Heart left ventricle (tissue), 16 donors: Measurements from ENCODE around the gene NXNL2. TPM values are rescaled to one million over a fixed set of nuclear protein-coding genes. Genes with fewer than 3 reads are reported as not detected.

Experiments
- ATAC-seq, 4 donors: fragments of 200-7000 bp; cut with Tn5 transposase; one replicate each; pipeline ENCODE4 v1.9.1; 2020 to 2022; ENCODE audit warnings: moderate library complexity in 4 of 4, mild to moderate bottlenecking in 3 of 4, moderate number of reproducible peaks in 1 of 4
- DNase-seq, 5 donors: peaks; one replicate each; pipeline ENCODE4 v3.0.0-alpha.2; 2020
- H3K27ac ChIP-seq, 12 donors: fragments of 200-600 bp; sonication (generic) in 4 of 12; one replicate each; pipeline versions ENCODE4 v1.5.0 to v1.8.0; 2016 to 2022; ENCODE audit warnings: mild to moderate bottlenecking in 2 of 12
- H3K27me3 ChIP-seq, 9 donors: fragments of 200-600 bp; sonication (generic) in 2 of 9; one replicate each; pipeline versions ENCODE4 v1.5.1 to v1.8.0; 2016 to 2022; ENCODE audit warnings: mild to moderate bottlenecking in 3 of 9
- H3K36me3 ChIP-seq, 9 donors: fragments of 200-600 bp; sonication (generic) in 2 of 9; one replicate each; pipeline versions ENCODE4 v1.5.0 to v1.8.0; 2018 to 2022; ENCODE audit warnings: mild to moderate bottlenecking in 2 of 9
- H3K4me1 ChIP-seq, 12 donors: fragments of 200-600 bp; sonication (generic) in 4 of 12; one replicate each; pipeline versions ENCODE4 v1.5.0 to v1.8.0; 2016 to 2022; ENCODE audit warnings: mild to moderate bottlenecking in 3 of 12
- H3K4me3 ChIP-seq, 12 donors: fragments of 200-600 bp; sonication (generic) in 4 of 12; one replicate each; pipeline versions ENCODE4 v1.5.0 to v1.8.0; 2017 to 2022; ENCODE audit warnings: mild to moderate bottlenecking in 9 of 12, moderate library complexity in 4 of 12
- H3K9me3 ChIP-seq, 12 donors: fragments of 200-600 bp; sonication (generic) in 4 of 12; one replicate each; pipeline versions ENCODE4 v1.5.0 to v1.8.0; 2016 to 2022; ENCODE audit warnings: mild to moderate bottlenecking in 1 of 12
- CTCF ChIP-seq, 12 donors: fragments of 200-600 bp; sonication (generic) in 4 of 12; IDR thresholded peaks; one replicate each; pipeline versions ENCODE4 v1.5.0 to v1.8.0; 2018 to 2022; ENCODE audit warnings: antibody characterized with exemption in 12 of 12, mild to moderate bottlenecking in 5 of 12
- POLR2A ChIP-seq, 2 donors: fragments of 450-650 bp; IDR thresholded peaks; one replicate each; pipeline ENCODE4 v1.6.1; 2017; ENCODE audit warnings: antibody characterized with exemption in 2 of 2, mild to moderate bottlenecking in 2 of 2, moderate library complexity in 2 of 2
- whole genome bisulfite sequencing, 4 donors: extraction: QIAGEN DNeasy Blood & Tissue Kit in 2 of 4; methylation state at CpG; one replicate each; pipeline versions ENCODE4 v1.1.5 to v1.1.7; 2013 to 2018; 5-methylcytosine and 5-hydroxymethylcytosine counted together
- intact Hi-C, 10 donors: fragments of 100-400 bp; cut with DNase I; formaldehyde crosslinking; loops; one replicate each; pipeline versions ENCODE4 v1.11.1 to v1.14.2; 2022
- polyA plus RNA-seq, 2 donors: library from polyadenylated mRNA; stranded (reverse); fragments of 200-250 nt; gene quantifications; one replicate each; pipeline ENCODE4 v1.2.3, GENCODE V29; 2013
- total RNA-seq, 9 donors: library from RNA; depleted of rRNA in 2 of 9; stranded (reverse); fragments of >200 nt in 2 of 9; fragmentation: NEBNext Ultra II Directional in 3 of 9; extraction: Animal tissue kit (Norgen Biotek cat#: 25700) in 3 of 9; gene quantifications; one replicate each; pipeline versions ENCODE4 v1.1.0 to v1.2.4, GENCODE V29; 2016 to 2023
- donor health status: ischemic (EF 13 %, LVEDD 7.1; RV severe dilation, severe dysfunction).
- donor health status: healthy with polysubstance abuse.
- donor health status: DM: no; HTN: yes; CAD: no.
- donor health status: DM: no; HTN: no; CAD: no.
- donor health status: ischemic (EF 25% LVEDD 6.9; RV normal size, moderate dysfunction).
- donor health status: ischemic (EF 25% LVEDD 5.7; RV mildly dilated, moderate dysfunction).
- donor health status: healthy.
- donor health status: DM: yes; HTN: yes; CAD: no.
- donor health status: ischemic (EF 35%, LVEDD 5.7; RV mildly dilated, moderate dysfunction).
- donor health status: nonischemic (EF 11% LVEDD 7.7; RV severe dilation, severe dysfunction).
- donor health status: DM: yes; HTN: yes; CAD: no.
- donor health status: PGD.
- donor health status: ischemic (EF 29% LVEDD 5.4; RV normal size, mild dysfunction).
- donor health status: nonischemic (EF 23%, LVEDD 6.1; RV moderate dilation, normal function).

The NXNL2 gene
- total and polyA plus RNA-seq, 11 donors: 0.07 TPM; not detected in 10

GRCh38 chr9:88503845-88504764 lies 30.9 kb upstream of the NXNL2 start:
- H3K9me3 ChIP-seq: peaks cover 0 to 8% (median 0%) of the 10 kb centered on the region in 12 donors

GRCh38 chr9:88508326-88508725 lies 26.7 kb upstream of the NXNL2 start:
- ATAC-seq: no peak
- WGBS, 4 donors: 87 to 96% (median 95%) methylated on average over 2 of the region's 2 CpGs
- Histone ChIP-seq H3K4me3 (no peak overlapping the region), H3K27me3 (no peaks in the 10 kb centered on the region), H3K27ac (no peak overlapping the region), H3K4me1 (no peaks in the 10 kb centered on the region), H3K9me3 (peaks cover 0 to 10% (median 0%) of the 10 kb centered on the region in 12 donors), H3K36me3 (no peaks in the 10 kb centered on the region)
- no peak for DNase-seq
- no peak for TF ChIP-seq POLR2A (IDR thresholded peaks at IDR 0.05)
- TF ChIP-seq CTCF (IDR thresholded peaks at IDR 0.05): no peak
- intact Hi-C loops: no loop called here

More at GRCh38 chr9:88503845-88504764, 30.9 kb upstream of the NXNL2 start:
- TF ChIP-seq POLR2A (IDR thresholded peaks at IDR 0.05) (no peak), CTCF (IDR thresholded peaks at IDR 0.05) (no peak)
- Histone ChIP-seq H3K27ac (no peak overlapping the region), H3K27me3 (no peaks in the 10 kb centered on the region), H3K4me3 (no peak overlapping the region), H3K36me3 (no peaks in the 10 kb centered on the region), H3K4me1 (peaks cover 0 to 2% (median 0%) of the 10 kb centered on the region in 12 donors)
- ATAC-seq: peak in 1 of 4 donors; percentile 52
- DNase-seq: no peak
- intact Hi-C loops: no loop called here
- WGBS, 4 donors: 93 to 98% (median 95%) methylated on average over 17 of the region's 17 CpGs

- no peak for DNase-seq
- no peak overlapping the region for H3K27ac ChIP-seq
- no peak overlapping the region for H3K4me3 ChIP-seq
- H3K9me3 ChIP-seq: peaks cover 0 to 10% (median 0%) of the 10 kb centered on the region in 12 donors
- intact Hi-C loops: no loop called here
- WGBS, 4 donors: 89 to 93% (median 90%) methylated on average over 4 of the region's 4 CpGs
- no peaks in the 10 kb centered on the region for H3K4me1 ChIP-seq
- ATAC-seq: no peak
- TF ChIP-seq POLR2A (IDR thresholded peaks at IDR 0.05) (no peak), CTCF (IDR thresholded peaks at IDR 0.05) (no peak)
- H3K27me3 ChIP-seq: no peaks in the 10 kb centered on the region
- no peaks in the 10 kb centered on the region for H3K36me3 ChIP-seq
Measured at GRCh38 chr9:88511906-88512305, 23.1 kb upstream of the NXNL2 start.

GRCh38 chr9:88514247-88514646 lies 20.7 kb upstream of the NXNL2 start:
- Histone ChIP-seq H3K27me3 (peaks cover 0 to 8% (median 0%) of the 10 kb centered on the region in 9 donors), H3K36me3 (no peaks in the 10 kb centered on the region), H3K4me1 (no peaks in the 10 kb centered on the region), H3K27ac (no peak overlapping the region), H3K9me3 (no peaks in the 10 kb centered on the region), H3K4me3 (no peak overlapping the region)
- intact Hi-C loops: no loop called here
- TF ChIP-seq POLR2A (IDR thresholded peaks at IDR 0.05) (no peak), CTCF (IDR thresholded peaks at IDR 0.05) (no peak)
- 91 to 98% (median 95%) methylated on average over 6 of the region's 6 CpGs for WGBS, 4 donors
- ATAC-seq (no peak), DNase-seq (no peak)
